Measurements from ENCODE around the gene CDK1.

CDK1 gene

DNA sequence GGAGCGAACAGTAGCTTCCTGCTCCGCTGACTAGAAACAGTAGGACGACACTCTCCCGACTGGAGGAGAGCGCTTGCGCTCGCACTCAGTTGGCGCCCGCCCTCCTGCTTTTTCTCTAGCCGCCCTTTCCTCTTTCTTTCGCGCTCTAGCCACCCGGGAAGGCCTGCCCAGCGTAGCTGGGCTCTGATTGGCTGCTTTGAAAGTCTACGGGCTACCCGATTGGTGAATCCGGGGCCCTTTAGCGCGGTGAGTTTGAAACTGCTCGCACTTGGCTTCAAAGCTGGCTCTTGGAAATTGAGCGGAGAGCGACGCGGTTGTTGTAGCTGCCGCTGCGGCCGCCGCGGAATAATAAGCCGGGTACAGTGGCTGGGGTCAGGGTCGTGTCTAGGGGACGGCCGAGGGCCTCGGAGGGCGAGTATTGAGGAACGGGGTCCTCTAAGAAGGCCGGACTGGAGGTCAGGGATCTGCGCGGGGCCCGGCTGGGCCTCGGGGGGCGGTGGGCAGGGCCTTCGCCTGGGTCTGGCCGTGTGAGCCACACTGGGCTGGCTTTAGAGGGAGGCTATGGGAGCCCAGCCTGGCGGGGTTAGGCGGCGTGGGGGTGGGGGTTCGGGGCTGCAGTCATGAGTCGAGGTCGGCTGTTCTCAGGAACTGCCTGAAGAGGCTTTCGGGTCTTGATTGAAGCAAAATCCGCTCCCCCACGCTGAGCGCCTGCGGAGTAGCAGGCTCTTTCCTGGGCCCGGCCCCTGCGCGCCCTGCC lies at the start of gene CDK1:
CDK1 (plus strand) TSS at position 265 of the 757 bp plus-strand sequence. CDS start 1,688 bp downstream, outside the sequence.
- peak; percentile 94 for DNase-seq

- DNase-seq = no peak
These were observed 49.2 kb upstream of the CDK1 start for GRCh38 chr10:60729106-60729505.

GRCh38 chr10:60731134-60731885 lies 47.0 kb upstream of the CDK1 start:
- no peak for DNase-seq

GRCh38 chr10:60732198-60732806 lies 46.0 kb upstream of the CDK1 start:
- peak; percentile 16 for DNase-seq

DNA sequence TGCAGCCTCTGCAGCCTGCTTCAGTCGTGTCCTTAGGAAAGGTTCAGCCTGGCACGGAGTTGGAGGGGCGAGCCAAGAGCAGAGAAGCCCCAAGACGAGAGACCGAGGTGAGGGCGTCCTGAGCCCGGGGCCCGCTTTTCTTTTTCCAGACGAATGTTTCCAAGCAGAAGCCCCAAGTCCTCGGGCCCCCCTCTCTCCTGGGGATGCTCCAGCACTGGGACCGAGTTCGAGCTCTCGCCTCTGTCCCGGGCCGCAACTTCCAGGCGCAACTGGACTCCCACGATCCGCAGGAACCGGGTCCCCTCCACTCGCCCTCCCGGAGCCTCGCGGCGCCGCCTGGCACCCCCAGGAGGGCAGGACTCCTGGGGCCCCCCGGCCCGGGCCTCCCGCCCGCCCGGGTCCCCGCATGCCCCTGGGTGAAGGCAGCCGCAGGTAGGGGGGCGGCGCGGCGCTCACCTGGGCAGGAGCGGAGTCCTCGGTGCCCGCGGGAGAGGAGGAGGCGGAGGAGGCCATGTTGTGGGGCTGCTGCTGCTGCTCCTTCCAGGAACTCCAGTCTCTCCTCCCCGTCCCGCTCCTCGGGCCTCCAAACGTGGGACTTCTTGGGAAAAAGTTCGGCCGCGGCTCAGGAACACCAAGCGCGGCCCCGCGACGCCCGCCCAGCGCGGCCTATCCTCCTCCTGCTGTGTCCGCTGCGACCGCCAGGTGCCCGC lies 45.3 kb upstream of the CDK1 start:
- peak; percentile 40 for DNase-seq

GRCh38 chr10:60733517-60733822 lies 44.8 kb upstream of the CDK1 start:
- no peak for DNase-seq

DNA sequence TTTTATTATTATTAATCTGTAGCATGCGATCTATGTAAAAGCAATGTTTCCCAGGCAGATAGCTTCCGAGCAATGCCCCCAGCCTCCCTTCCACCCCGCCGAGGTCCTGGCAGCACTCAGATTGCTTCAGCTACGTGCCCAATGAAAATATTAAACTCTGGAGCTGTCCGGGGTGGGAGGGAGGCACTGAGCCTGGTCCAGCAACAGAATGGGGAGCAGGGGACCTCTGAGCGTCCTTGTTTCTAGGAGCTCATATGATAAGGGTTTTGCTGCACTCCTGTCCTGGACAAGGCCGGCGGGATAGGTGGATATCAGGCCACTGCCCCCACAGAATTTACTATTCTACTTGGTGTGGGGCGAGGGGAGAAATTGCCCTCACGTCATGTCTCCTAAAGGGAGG lies 44.5 kb upstream of the CDK1 start:
- no peak for DNase-seq

GRCh38 chr10:60734226-60734625 lies 44.1 kb upstream of the CDK1 start:
- DNase-seq = no peak

GRCh38 chr10:60735244-60735643 lies 43.0 kb upstream of the CDK1 start:
- DNase-seq = no peak

- DNase-seq = no peak
These were observed 41.0 kb upstream of the CDK1 start for GRCh38 chr10:60737242-60737641.

DNA sequence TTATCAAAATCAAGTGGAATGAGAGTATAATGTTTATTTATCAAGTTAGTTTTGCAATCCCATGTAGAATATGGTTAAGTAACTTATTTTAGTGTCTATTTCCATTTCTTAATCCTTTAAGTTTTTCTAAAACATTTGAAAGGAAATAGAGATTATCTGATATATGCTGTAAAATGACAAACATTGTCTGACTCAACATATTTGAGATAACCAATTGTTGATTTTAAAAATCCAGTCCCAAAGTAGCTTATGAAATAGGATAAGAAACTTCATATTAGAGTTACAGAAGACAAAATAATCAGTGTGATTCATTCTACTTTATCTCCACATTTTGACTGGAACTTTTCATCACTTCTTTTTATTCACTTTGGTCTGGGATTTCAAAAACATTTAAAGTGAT lies 38.7 kb upstream of the CDK1 start:
- DNase-seq = no peak

DNA sequence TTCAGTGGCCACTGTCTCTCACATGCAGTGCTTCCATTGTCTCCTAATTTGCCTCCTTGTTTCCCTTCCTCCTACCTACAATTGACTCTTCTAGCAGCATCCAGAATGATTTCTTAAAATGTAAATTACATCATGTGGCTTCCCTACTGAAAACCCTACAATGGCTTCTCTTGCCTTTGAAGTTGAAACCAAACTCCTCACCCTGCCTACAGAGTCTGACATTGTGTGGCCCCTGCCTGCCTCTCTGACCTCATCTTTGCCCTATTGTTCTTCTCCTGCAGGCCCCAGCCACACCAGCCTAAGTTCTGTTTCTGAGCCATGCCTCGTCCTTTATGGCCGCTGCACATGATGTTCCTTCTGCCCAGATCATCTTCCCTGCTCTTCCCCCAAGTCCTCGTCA lies 35.8 kb upstream of the CDK1 start:
- DNase-seq = no peak

GRCh38 chr10:60747817-60748469 lies 30.3 kb upstream of the CDK1 start:
- no peak for DNase-seq

DNA sequence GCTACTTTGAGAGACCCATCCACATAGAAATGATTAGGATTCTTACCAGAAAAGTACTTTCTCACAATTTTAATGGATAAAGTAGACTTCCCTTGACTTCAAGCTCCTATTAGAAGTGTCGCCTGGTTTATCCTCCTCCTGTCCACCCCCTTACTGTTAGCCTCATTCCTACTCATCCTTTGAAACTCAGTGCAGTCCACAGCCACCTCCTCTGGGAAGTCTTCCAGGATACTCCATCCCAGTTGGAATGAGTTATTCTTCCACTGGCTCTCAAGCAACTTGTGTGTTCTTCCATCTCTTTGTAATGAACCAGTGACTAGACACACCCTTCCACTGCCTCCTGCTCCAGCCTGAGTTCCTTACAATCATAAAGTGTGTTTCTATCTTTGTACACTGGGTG lies 25.1 kb upstream of the CDK1 start:
- no peak for DNase-seq

- no peak for DNase-seq
These were observed 24.5 kb upstream of the CDK1 start for GRCh38 chr10:60753817-60754216.

- no peak for DNase-seq
These were observed 20.8 kb upstream of the CDK1 start for GRCh38 chr10:60757420-60757895.

- no peak for DNase-seq
These were observed 19.1 kb upstream of the CDK1 start for GRCh38 chr10:60759181-60759580.

DNA sequence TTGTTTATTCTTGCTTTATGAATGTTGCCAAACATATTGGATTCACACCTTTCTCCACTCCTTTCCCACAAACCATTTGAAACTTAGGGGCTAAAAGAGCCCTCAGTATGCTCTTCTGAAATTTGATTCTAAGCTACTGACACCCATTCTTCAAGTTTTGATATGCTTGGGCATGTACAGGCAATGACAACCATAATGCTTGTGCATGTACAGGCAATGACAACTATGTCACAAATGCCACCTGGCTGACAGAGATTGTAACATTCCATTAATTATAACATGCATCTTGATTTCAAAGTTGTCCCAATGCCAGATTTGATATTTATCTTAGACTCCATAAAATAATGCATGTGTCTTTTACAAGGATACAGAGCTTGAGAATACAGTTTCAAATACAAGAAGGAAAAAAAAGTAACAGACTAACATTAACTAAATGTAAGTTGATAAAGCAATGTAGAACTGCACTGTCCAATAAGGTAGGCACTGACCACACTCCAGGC lies 17.5 kb upstream of the CDK1 start:
- DNase-seq = no peak

DNA sequence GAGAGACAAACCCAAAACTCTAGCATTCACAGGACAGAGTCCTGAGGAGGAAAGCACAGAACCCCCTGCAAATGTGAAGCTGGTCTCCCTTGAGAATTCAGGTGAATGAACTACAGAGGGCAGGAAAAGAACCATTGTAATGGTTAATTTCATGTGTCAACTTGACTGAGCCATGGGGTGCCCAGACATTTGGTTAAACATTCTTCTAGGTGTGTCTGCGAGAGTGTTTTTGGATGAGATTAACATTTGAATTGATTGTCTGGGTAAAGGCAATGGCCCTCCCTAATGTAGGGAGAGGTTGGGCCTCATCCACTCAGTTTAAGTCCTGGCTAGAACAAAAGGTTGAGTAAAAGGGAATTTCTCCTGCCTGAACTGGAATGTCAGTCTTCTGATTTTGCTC lies 15.7 kb upstream of the CDK1 start:
- DNase-seq = no peak

DNA sequence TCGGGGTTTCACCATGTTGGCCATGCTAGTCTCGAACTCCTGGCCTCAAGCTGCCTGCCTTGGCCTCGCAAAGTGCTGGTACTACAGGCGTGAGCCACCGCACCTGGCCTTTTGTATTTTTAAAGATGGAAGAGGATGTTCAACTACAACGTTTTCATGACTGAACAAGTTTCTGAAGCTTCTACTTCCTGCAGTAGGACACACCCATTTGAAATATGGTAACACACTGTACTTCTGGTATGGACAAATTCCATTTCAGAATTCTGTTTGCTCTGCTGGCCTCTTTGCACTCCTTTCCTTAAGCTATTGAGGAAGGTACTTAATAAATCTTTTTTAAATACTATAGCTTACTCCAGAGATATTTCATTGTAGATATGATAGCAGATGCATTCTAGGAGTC lies 10.9 kb upstream of the CDK1 start:
- DNase-seq = no peak

- no peak for DNase-seq
These were observed 8.9 kb upstream of the CDK1 start for GRCh38 chr10:60769406-60769805.

DNA sequence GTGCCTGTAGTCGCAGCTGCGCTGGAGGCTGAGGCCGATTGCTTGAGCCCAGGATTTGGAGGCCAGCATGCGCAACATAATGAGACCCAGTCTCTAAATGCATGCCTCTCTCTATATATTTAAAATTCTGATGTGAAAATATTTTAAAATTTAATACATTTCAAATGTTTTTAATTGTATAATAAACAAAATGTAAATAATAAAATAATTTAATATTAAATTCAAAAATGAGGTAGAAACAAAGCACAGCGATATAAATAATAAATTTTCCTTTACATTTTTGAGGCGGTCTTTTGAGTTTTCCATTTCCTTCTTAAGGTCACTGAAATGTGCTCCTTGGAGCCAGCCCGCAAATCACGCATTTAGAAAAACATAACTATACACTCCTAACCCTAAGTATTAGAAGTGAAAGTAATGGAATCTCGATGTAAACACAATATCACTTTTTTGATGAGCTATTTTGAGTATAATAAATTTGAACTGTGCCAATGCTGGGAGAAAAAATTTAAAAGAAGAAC lies 523 bp upstream of the CDK1 start:
- no peak for DNase-seq

All from activated CD8-positive, alpha-beta memory T cell treated with anti-CD3 and anti-CD28 coated beads, Interleukin-2, amount 50 U/mL, for 4 hours (primary cell).